GM12878 (cell line): Measurements from ENCODE around the gene ILKAP. TPM values are rescaled to one million over a fixed set of nuclear protein-coding genes. Genes with fewer than 3 reads are reported as not detected.

ENCODE experiments used
- ATAC-seq: fragments of 200-7000 bp; cut with Tn5 transposase; 3 replicates; pipeline ENCODE4 v1.9.1; 2020; ENCODE audit warnings: mild to moderate bottlenecking, moderate library complexity
- BruUV-seq: library from RNA; stranded (reverse); fragments of 400-500 nt; replicated peaks from 2 replicates; lab custom pipeline; 2021; lab: Mats Ljungman, UMichigan
- CTCF ChIA-PET: fragments of 300-600 bp; sonication (Branson Sonifier 250); formaldehyde crosslinking; extraction: SDS; loops from one replicate; lab custom pipeline; 2021; ENCODE audit warnings: inconsistent platforms; lab: Yijun Ruan, JAX
- POLR2A ChIA-PET: fragments of 350-600 bp; formaldehyde crosslinking; extraction: SDS; loops from one replicate; lab custom pipeline; 2021; ENCODE audit warnings: inconsistent platforms; lab: Charles Lee
- RAD21 ChIA-PET: fragments of 300-600 bp; sonication (Branson Sonifier 250); formaldehyde crosslinking; loops from one replicate; lab custom pipeline; 2023; ENCODE audit warnings: antibody characterized with exemption; ENCODE audit not compliant: unreplicated experiment; lab: Charles Lee
- SMC1A ChIA-PET: fragments of 300-600 bp; sonication (Branson Sonifier 250); formaldehyde crosslinking; loops from one replicate; lab custom pipeline; 2023; ENCODE audit not compliant: unreplicated experiment, uncharacterized antibody; lab: Charles Lee
- DNase-seq: peaks from one replicate; pipeline ENCODE4 v3.0.0-alpha.2; 2011; ENCODE audit warnings: low read depth, low spot score
- FAIRE-seq: peaks from 3 replicates; lab custom pipeline; 2011; peaks lifted over from hg19 to GRCh38; lab: Jason Lieb, UNC
- H2AFZ ChIP-seq: 2 replicates; pipeline ENCODE4 v1.6.0; 2011; ENCODE audit warnings: low read depth, low read length, control low read depth; ENCODE audit not compliant: control insufficient read depth
- H3K27ac ChIP-seq: 2 replicates; pipeline ENCODE4 v1.5.1; 2011; ENCODE audit warnings: control low read depth; ENCODE audit not compliant: control insufficient read depth, insufficient read depth
- H3K27me3 ChIP-seq, 2 experiments: replicated peaks in 1 of 2; 2 replicates each; pipeline versions ENCODE4 v1.6.0 to v1.6.1; 2011; ENCODE audit warnings: low read length in 1 of 2; ENCODE audit not compliant: control insufficient read depth in 2 of 2, insufficient read depth in 2 of 2
- H3K36me3 ChIP-seq, 2 experiments: 2 replicates each; pipeline ENCODE4 v1.5.1; 2011; ENCODE audit warnings: low read length in 1 of 2; ENCODE audit not compliant: control insufficient read depth in 2 of 2, insufficient read depth in 2 of 2
- H3K4me1 ChIP-seq: 2 replicates; pipeline ENCODE4 v1.6.1; 2011; ENCODE audit warnings: mild to moderate bottlenecking, low read length, moderate library complexity, mixed read lengths; ENCODE audit not compliant: control insufficient read depth, insufficient read depth
- H3K4me2 ChIP-seq: 2 replicates; pipeline ENCODE4 v1.6.0; 2011; ENCODE audit warnings: control low read depth; ENCODE audit not compliant: control insufficient read depth, insufficient read depth
- H3K4me3 ChIP-seq: fragments of 200-600 bp; sonication (generic); 2 replicates; pipeline ENCODE4 v1.5.1; 2016
- H3K79me2 ChIP-seq: 2 replicates; pipeline ENCODE4 v1.6.0; 2011; ENCODE audit warnings: low read length; ENCODE audit not compliant: control insufficient read depth, insufficient read depth
- H3K9ac ChIP-seq: 2 replicates; pipeline ENCODE4 v1.8.0; 2011; ENCODE audit warnings: low read length, control low read depth, mixed read lengths; ENCODE audit not compliant: control insufficient read depth, insufficient read depth
- H3K9me3 ChIP-seq: replicated peaks from 3 replicates; pipeline ENCODE4 v1.5.1; 2011; ENCODE audit warnings: mild to moderate bottlenecking, low read length; ENCODE audit not compliant: control insufficient read depth, insufficient read depth
- H4K20me1 ChIP-seq: 2 replicates; pipeline ENCODE4 v1.6.0; 2011; ENCODE audit not compliant: control insufficient read depth, insufficient read depth
- CTCF ChIP-seq, 3 experiments: IDR thresholded peaks in 2 of 3; conservative IDR thresholded peaks in 1 of 3; 2 replicates each; pipeline ENCODE4 v1.5.1; 2011; ENCODE audit warnings: low read depth in 3 of 3, low read length in 3 of 3, mild to moderate bottlenecking in 3 of 3, control low read depth in 2 of 3, moderate library complexity in 2 of 3, inconsistent platforms in 1 of 3, mixed read lengths in 1 of 3; ENCODE audit not compliant: control insufficient read depth in 2 of 3, insufficient read depth in 1 of 3; ENCODE audit errors: extremely low read depth in 1 of 3
- GABPA ChIP-seq: IDR thresholded peaks from 2 replicates; pipeline ENCODE4 v1.6.1; 2014; ENCODE audit warnings: antibody characterized with exemption, low read depth, mild to moderate bottlenecking, inconsistent platforms
- KDM1A ChIP-seq: fragments of 200-600 bp; sonication (generic); IDR thresholded peaks from 2 replicates; pipeline ENCODE4 v1.6.1; 2016; ENCODE audit warnings: borderline replicate concordance
- MYC ChIP-seq: IDR thresholded peaks from 2 replicates; pipeline ENCODE4 v1.6.1; 2011; ENCODE audit warnings: mild to moderate bottlenecking, low read length, moderate library complexity, inconsistent platforms; ENCODE audit not compliant: insufficient read depth, insufficient replicate concordance, insufficient read length, severe bottlenecking
- RAD21 ChIP-seq: IDR thresholded peaks from 2 replicates; pipeline ENCODE4 v1.6.1; 2011; ENCODE audit warnings: mild to moderate bottlenecking, low read depth, low read length, moderate library complexity; ENCODE audit not compliant: insufficient read depth
- RELA ChIP-seq: fragments of 450-650 bp; IDR thresholded peaks from 2 replicates; pipeline ENCODE4 v1.8.0; 2014; ENCODE audit warnings: borderline replicate concordance; ENCODE audit not compliant: partially characterized antibody
- SREBF1 ChIP-seq: IDR thresholded peaks from 2 replicates; pipeline ENCODE4 v1.6.1; 2012; ENCODE audit warnings: mild to moderate bottlenecking, low read length
- SREBF2 ChIP-seq: IDR thresholded peaks from 2 replicates; pipeline ENCODE4 v1.6.1; 2012; ENCODE audit warnings: mild to moderate bottlenecking, low read length
- ZSCAN29 ChIP-seq: fragments of 450-650 bp; IDR thresholded peaks from 2 replicates; pipeline ENCODE4 v1.6.1; 2017; ENCODE audit warnings: mild to moderate bottlenecking, moderate library complexity
- WGBS: methylation state at CpG from one replicate; pipeline ENCODE4 v1.1.6; 2016; ENCODE audit warnings: low lambda C conversion rate; ENCODE audit not compliant: insufficient replicate concordance, insufficient coverage; ENCODE audit errors: missing lambda C conversion rate; 5-methylcytosine and 5-hydroxymethylcytosine counted together
- in situ Hi-C: fragments of 300-500 bp; cut with MboI; formaldehyde crosslinking; loops from 9 replicates; pipeline ENCODE4 v1.14.3; 2018; ENCODE audit warnings: mixed read lengths
- intact Hi-C: fragments of 100-400 bp; cut with micrococcal nuclease; formaldehyde crosslinking; loops from one replicate; pipeline ENCODE4 v1.14.2; 2022; ENCODE audit not compliant: unreplicated experiment
- polyA plus RNA-seq, 11 experiments: library from polyadenylated mRNA; depleted of rRNA in 4 of 11; unstranded in 6 of 11; stranded (reverse) in 5 of 11; fragments of >200 nt; fragmentation: Nextera tagmentation in 4 of 11; fragmentation: Illumina TruSeq in 1 of 11; extraction: Ambion mirVana in 4 of 11; extraction: Trizol in 1 of 11; gene quantifications; 1 replicate in 1 of 11; 2 replicates in 10 of 11; pipeline versions ENCODE4 v1.2.1 to v1.2.3, GENCODE V29; 2011 to 2016; ENCODE audit warnings: inconsistent platforms in 2 of 11, missing spikeins in 2 of 11, low read depth in 1 of 11
- total RNA-seq, 4 experiments: library from RNA; depleted of rRNA in 3 of 4; stranded (reverse); fragments of >200 nt in 3 of 4; fragmentation: Illumina TruSeq in 1 of 4; extraction: Trizol in 1 of 4; gene quantifications; 2 replicates each; pipeline versions ENCODE4 v1.2.1 to v1.2.3, GENCODE V29; 2013 to 2021
- TF ChIP-seq, protein P1 (sequence below): fragments of 450-650 bp; conservative IDR thresholded peaks from 2 replicates; pipeline ENCODE4 v1.6.1; 2017; ENCODE audit warnings: mild to moderate bottlenecking, moderate library complexity
- TF ChIP-seq, protein P2 (sequence below): IDR thresholded peaks from 2 replicates; pipeline ENCODE4 v1.6.1; 2012; ENCODE audit warnings: low read depth, low read length, improper control_type of control experiment

ILKAP gene
- total and polyA plus RNA-seq, 10 of the 15 experiments (the other 5 are each of a cell fraction or from before 2014, with no cell fraction given): 4.2 to 65.3 (median 37.3) TPM

GRCh38 chr2:238159071-238159539 lies 44.4 kb downstream of the ILKAP start (continued):
- peak; percentile 96 for TF ChIP-seq ZSCAN29

DNA sequence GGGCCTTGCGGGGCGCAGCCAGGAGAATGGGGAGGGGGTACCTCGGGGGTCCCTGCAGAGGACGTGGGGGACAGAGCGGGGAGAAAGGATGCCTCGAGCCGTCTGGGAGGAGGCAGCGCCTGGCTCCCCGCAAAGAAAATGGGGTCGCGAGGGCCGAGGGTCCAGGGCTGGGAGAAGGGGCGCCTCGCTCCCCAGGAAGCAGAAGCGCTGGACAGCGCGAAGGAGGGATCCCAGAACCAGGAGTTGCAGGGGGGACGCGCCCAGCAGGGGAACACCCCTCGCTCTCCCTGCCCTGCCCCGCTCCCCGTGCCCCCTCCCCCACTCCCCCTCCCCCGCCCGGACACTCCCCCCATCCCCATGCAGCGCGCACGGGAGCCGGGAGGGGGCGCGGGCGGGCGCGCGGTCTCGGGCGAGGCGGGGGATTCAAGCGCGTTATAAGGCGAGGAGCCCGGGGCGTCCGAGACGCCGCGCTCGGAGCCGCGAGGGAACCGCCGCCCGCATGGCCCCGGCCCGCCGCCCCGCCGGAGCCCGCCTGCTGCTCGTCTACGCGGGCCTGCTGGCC lies 44.9 kb downstream of the ILKAP start, which contains the start of gene ERFE:
Gene ERFE (plus strand): TSS at position 462 of the 562 bp plus-strand sequence. CDS start 38 bp downstream, at position 500.
- CTCF ChIA-PET: no interaction called here
- no peak for DNase-seq
- no peak for FAIRE-seq

More for the DNA sequence above, 44.9 kb downstream of the ILKAP start, which contains the start of gene ERFE:
- H3K4me2 ChIP-seq: peak within 1 kb of the TSS; percentile 7; the same call in 1 of the 2 replicates
- ChIA-PET SMC1A (no interaction called here), POLR2A (no interaction called here), RAD21 (no interaction called here)
- peak; percentile 62 for ATAC-seq
- no peak within 1 kb of the TSS for H2AFZ ChIP-seq
- TF ChIP-seq SREBF1 (no peak), KDM1A (no peak), RAD21 (peak; percentile 23; the same call in 1 of the 2 replicates), GABPA (no peak), RELA (no peak), CTCF (IDR thresholded peaks at IDR 0.05 in 2 of 3, conservative IDR thresholded peaks at IDR 0.05 in 1 of 3; ENCODE audit: control insufficient read depth in 2 of 3, extremely low read depth in 1 of 3, insufficient read depth in 1 of 3, low read depth in 3 of 3, low read length in 3 of 3) (peak in 2 of 3 experiments; percentile 29 to 52; a peak in 3 of 6 replicates), MYC (no peak), SREBF2 (no peak)
- TF ChIP-seq, protein P1, sequence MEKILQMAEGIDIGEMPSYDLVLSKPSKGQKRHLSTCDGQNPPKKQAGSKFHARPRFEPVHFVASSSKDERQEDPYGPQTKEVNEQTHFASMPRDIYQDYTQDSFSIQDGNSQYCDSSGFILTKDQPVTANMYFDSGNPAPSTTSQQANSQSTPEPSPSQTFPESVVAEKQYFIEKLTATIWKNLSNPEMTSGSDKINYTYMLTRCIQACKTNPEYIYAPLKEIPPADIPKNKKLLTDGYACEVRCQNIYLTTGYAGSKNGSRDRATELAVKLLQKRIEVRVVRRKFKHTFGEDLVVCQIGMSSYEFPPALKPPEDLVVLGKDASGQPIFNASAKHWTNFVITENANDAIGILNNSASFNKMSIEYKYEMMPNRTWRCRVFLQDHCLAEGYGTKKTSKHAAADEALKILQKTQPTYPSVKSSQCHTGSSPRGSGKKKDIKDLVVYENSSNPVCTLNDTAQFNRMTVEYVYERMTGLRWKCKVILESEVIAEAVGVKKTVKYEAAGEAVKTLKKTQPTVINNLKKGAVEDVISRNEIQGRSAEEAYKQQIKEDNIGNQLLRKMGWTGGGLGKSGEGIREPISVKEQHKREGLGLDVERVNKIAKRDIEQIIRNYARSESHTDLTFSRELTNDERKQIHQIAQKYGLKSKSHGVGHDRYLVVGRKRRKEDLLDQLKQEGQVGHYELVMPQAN: 0 out of 2 replicates have a peak, but pooled peaks have one; percentile 23
- TF ChIP-seq, protein P2, sequence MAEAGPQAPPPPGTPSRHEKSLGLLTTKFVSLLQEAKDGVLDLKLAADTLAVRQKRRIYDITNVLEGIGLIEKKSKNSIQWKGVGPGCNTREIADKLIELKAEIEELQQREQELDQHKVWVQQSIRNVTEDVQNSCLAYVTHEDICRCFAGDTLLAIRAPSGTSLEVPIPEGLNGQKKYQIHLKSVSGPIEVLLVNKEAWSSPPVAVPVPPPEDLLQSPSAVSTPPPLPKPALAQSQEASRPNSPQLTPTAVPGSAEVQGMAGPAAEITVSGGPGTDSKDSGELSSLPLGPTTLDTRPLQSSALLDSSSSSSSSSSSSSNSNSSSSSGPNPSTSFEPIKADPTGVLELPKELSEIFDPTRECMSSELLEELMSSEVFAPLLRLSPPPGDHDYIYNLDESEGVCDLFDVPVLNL: peak; percentile 75; the same call in 1 of the 2 replicates
- BruUV-seq: no TSS peak
- intact Hi-C loops (no loop called here), in situ Hi-C loops (no loop called here)
- H3K9me3 ChIP-seq: no peaks in the 10 kb centered on the region
- no peaks in the 10 kb centered on the region for H3K79me2 ChIP-seq
- H3K4me3 ChIP-seq: no peak within 1 kb of the TSS
- H3K27me3 ChIP-seq: peaks cover 3 to 12% of the 10 kb centered on the region in 2 experiments; a peak in 3 of 4 replicates
- no peak within 1 kb of the TSS for H3K27ac ChIP-seq
- 38% methylated on average over 17 of the region's 61 CpGs for WGBS
- H4K20me1 ChIP-seq: no peaks in the 10 kb centered on the region
- no peak within 1 kb of the TSS for H3K9ac ChIP-seq
- peaks cover 6% of the 10 kb centered on the region; the same call in 1 of the 2 replicates for H3K4me1 ChIP-seq
- no peaks in the 10 kb centered on the region for H3K36me3 ChIP-seq
